Neural progenitor cell (in vitro differentiated cells): ENCODE data around the gene DNAJC5.

Experiments used
- CTCF ChIP-seq: fragments of 200-600 bp; sonication (generic); IDR thresholded peaks from 2 replicates; pipeline ENCODE4 v1.5.1; 2017; ENCODE audit warnings: antibody characterized with exemption, mild to moderate bottlenecking
- EZH2 ChIP-seq: fragments of 200-600 bp; sonication (generic); IDR thresholded peaks from 2 replicates; pipeline ENCODE4 v1.6.1; 2017; ENCODE audit warnings: antibody characterized with exemption, mild to moderate bottlenecking, moderate library complexity

GRCh38 chr20:63955281-63955826 is 60.4 kb downstream of the DNAJC5 start:
- TF ChIP-seq CTCF, result peak; percentile 54
- no peak for TF ChIP-seq EZH2
